Measurements from ENCODE around the gene TCTN2. TPM values are rescaled to one million over a fixed set of nuclear protein-coding genes. Genes with fewer than 3 reads are reported as not detected.

The TCTN2 gene
- total and polyA plus RNA-seq, 8 donors = 4.2 to 9.9 (median 6.5) TPM

DNA sequence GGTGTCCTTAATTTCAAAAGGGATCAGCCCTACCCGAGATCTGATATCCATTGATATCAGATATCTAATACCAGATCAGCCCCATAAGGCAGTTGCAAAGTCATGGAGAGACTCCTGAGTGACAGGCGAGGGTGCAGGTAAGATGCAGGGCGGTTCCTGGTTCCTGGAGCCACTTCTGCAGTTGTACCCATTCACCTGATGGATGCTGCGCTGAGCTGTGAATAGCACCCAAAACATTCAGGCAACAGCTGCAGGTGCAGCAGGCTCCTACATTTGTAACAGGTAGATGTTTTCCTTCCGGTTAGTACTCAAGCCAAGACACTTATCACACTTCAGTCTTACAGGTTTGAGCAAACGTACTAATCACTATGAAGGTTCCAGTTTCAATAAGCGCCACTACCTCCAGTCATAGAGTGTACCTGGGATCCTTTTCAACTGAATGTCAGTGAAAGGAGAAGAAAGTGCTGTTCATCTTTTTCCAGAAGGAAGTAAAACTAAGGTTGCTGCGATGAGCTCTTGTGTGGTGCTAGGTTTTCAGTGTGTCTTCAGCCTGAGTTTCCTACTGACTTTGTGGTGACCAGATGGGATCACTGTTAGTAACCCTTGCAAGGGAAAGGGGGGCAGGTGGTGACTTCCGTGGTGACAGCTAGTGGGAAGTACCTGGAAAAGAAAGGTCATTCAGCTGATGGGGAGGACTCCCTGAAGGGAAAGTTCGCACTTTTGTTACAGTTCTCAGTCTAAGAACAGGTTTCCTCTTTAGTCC, 43.1 kb downstream of the TCTN2 start:
- H3K4me1 ChIP-seq = peaks cover 0 to 16% (median 9%) of the 10 kb centered on the region in 3 donors
- FAIRE-seq (no peak), DNase-seq (peak in 2 of 6 donors; percentile 9 to 19), ATAC-seq (peak; percentile 4 to 40 (median 18))
- H3K27ac ChIP-seq = peak overlapping the region in 1 of 4 donors; percentile 17
- TF ChIP-seq, protein P1, sequence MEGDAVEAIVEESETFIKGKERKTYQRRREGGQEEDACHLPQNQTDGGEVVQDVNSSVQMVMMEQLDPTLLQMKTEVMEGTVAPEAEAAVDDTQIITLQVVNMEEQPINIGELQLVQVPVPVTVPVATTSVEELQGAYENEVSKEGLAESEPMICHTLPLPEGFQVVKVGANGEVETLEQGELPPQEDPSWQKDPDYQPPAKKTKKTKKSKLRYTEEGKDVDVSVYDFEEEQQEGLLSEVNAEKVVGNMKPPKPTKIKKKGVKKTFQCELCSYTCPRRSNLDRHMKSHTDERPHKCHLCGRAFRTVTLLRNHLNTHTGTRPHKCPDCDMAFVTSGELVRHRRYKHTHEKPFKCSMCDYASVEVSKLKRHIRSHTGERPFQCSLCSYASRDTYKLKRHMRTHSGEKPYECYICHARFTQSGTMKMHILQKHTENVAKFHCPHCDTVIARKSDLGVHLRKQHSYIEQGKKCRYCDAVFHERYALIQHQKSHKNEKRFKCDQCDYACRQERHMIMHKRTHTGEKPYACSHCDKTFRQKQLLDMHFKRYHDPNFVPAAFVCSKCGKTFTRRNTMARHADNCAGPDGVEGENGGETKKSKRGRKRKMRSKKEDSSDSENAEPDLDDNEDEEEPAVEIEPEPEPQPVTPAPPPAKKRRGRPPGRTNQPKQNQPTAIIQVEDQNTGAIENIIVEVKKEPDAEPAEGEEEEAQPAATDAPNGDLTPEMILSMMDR (IDR thresholded peaks at IDR 0.05) = no peak
- H3K9me3 ChIP-seq = no peaks in the 10 kb centered on the region
- H3K4me3 ChIP-seq = peak overlapping the region in 1 of 4 donors; percentile 100
- 36 to 41% methylated on average over 10 of the region's 10 CpGs for WGBS, 2 donors
- no peaks in the 10 kb centered on the region for H3K27me3 ChIP-seq
- intact Hi-C loops (cut with DNase I) = no loop called here
- no peaks in the 10 kb centered on the region for H3K36me3 ChIP-seq

DNA sequence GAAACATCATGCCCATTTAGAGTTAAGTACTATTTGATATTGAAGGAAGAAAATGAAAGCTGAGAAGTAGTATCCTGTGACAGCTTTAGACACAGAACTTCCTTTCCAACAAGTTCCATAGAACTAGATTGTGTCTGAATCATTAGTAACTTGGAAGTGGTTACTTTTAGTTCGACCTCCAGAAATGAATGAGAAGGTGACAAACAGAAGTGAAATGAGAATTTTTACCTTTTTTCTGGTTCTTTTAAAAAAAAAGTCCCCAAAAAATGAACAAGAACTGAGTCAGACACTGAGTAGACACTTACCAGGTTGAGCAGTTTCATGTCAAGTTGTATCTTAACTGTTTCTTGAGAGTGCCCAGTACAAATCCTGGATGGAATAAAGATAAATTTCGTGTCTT, 44.3 kb downstream of the TCTN2 start:
- WGBS, 2 donors = 61 to 65% methylated on average over 2 of the region's 2 CpGs
- FAIRE-seq = no peak
- Histone ChIP-seq H3K4me1 (peaks cover 0 to 16% (median 9%) of the 10 kb centered on the region in 3 donors), H3K27me3 (no peaks in the 10 kb centered on the region), H3K27ac (no peak overlapping the region), H3K4me3 (no peak overlapping the region), H3K36me3 (no peaks in the 10 kb centered on the region), H3K9me3 (no peaks in the 10 kb centered on the region)
- intact Hi-C loops (cut with DNase I) = no loop called here
- no peak for DNase-seq
- ATAC-seq = no peak
- TF ChIP-seq, protein P1 (IDR thresholded peaks at IDR 0.05) = no peak

DNA sequence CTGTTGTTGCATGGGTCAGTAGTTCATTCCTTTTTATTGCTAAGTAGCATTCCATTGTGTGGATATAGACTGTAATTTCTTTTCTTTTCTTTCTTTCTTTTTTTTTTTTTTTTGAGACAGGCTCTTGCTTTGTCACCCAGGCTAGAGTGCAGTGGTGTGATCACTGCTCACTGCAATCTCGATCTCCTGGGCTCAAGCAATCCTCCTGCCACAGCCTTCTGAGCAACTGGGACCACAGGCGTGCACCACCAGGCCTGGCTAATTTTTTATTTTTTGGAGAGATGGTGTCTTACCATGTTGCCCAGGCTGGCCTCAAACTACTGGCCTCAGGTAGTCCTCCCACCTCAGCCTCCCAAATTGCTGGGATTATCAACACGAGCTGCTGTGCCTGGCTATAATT, 46.4 kb downstream of the TCTN2 start:
- H3K27ac ChIP-seq = no peak overlapping the region
- peaks cover 0 to 14% (median 9%) of the 10 kb centered on the region in 3 donors for H3K4me1 ChIP-seq
- H3K4me3 ChIP-seq = no peak overlapping the region
- FAIRE-seq (no peak), DNase-seq (no peak), ATAC-seq (no peak)
- H3K9me3 ChIP-seq = no peaks in the 10 kb centered on the region
- intact Hi-C loops (cut with DNase I) = no loop called here
- 93 to 94% methylated on average over 3 of the region's 3 CpGs for WGBS, 2 donors
- peaks cover 0 to under 1% (median 0%) of the 10 kb centered on the region in 3 donors for H3K36me3 ChIP-seq
- no peaks in the 10 kb centered on the region for H3K27me3 ChIP-seq
- TF ChIP-seq, protein P1 (IDR thresholded peaks at IDR 0.05) = no peak

DNA sequence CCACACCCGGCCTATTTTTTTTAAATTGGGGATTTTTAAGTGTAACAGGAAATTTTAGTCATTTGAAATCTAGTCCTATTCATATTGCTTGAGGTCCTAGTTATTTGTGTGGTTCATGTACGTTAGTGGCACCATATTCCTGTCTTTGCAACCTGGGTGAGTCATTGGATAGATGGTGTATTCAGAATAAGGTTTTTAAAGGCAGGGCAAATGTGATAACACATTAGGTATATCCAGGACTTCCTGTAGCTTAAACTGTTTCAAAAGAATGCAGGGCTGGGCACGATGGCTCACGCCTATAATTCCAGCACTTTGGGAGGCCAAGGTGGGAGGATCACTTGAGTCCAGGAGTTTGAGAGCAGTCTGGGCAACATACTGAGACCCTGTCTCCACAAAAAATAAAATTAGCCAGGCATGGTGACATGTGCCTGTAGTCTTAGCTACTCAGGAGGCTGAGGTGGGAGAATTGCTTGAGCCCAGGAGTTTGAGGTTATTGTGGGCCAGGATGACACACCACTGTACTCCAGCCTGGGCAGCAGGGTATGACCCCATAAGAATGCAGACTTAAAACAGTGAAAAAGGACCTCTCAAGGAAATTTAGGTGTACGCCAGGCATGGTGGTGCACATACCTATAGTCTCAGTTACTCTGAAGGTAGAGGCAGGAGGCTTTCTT, 49.4 kb downstream of the TCTN2 start:
- WGBS, 2 donors = 93% methylated on average over 5 of the region's 5 CpGs
- no peak for FAIRE-seq
- intact Hi-C loops (cut with DNase I) = no loop called here
- Histone ChIP-seq H3K27me3 (no peaks in the 10 kb centered on the region), H3K4me3 (no peak overlapping the region), H3K9me3 (no peaks in the 10 kb centered on the region), H3K36me3 (peaks cover 0 to 16% (median 0%) of the 10 kb centered on the region in 3 donors), H3K4me1 (no peaks in the 10 kb centered on the region), H3K27ac (no peak overlapping the region)
- TF ChIP-seq, protein P1 (IDR thresholded peaks at IDR 0.05) = no peak
- no peak for ATAC-seq
- no peak for DNase-seq

DNA sequence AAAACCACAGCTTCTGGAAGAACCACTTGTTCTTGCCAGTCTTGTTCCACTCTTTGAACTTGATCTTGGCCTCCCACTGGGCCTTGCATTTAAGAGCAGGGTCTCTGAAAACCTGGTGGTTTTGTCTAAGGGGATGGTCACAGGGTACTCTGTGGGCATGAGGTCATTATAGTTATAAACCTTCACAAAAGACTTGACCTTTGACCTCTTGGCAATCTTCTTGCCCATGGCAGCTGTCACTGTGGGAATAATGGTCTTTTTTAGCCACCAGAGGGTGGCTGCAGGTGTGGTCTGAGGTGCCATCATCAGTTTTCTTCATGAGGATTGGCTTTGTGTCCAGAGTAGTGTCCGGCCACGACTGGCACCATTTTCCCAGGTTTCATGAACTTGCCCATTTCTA, 50.3 kb downstream of the TCTN2 start:
- no peak overlapping the region for H3K4me3 ChIP-seq
- intact Hi-C loops (cut with DNase I) = no loop called here
- TF ChIP-seq, protein P1 (IDR thresholded peaks at IDR 0.05) = no peak
- FAIRE-seq = no peak
- H3K27me3 ChIP-seq = no peaks in the 10 kb centered on the region
- no peak for ATAC-seq
- H3K9me3 ChIP-seq = no peaks in the 10 kb centered on the region
- no peak overlapping the region for H3K27ac ChIP-seq
- peaks cover 0 to 20% (median 0%) of the 10 kb centered on the region in 3 donors for H3K36me3 ChIP-seq
- no peak for DNase-seq
- no peaks in the 10 kb centered on the region for H3K4me1 ChIP-seq
- WGBS, 2 donors = 82 to 100% methylated on average over 2 of the region's 2 CpGs

Data from pancreas (tissue), 10 donors.